Astrocyte (in vitro differentiated cells and primary cell): ENCODE results near the gene ATP8B4. TPM values are rescaled to one million over a fixed set of nuclear protein-coding genes. Genes with fewer than 3 reads are reported as not detected.

Source experiments
- DNase-seq: peaks from one replicate; pipeline ENCODE4 v3.0.0-alpha.2; 2010; ENCODE audit warnings: low read depth
- FAIRE-seq: peaks from 2 replicates; lab custom pipeline; 2011; peaks lifted over from hg19 to GRCh38; lab: Jason Lieb, UNC
- H2AFZ ChIP-seq: 2 replicates; pipeline ENCODE4 v1.6.0; 2012; ENCODE audit warnings: low read depth, low read length, inconsistent platforms
- H3K27ac ChIP-seq: 2 replicates; pipeline ENCODE4 v1.5.1; 2011; ENCODE audit warnings: low read depth, low read length, inconsistent platforms
- H3K27me3 ChIP-seq: 2 replicates; pipeline ENCODE4 v1.6.0; 2011; ENCODE audit warnings: low read length, inconsistent platforms; ENCODE audit not compliant: insufficient read depth
- H3K36me3 ChIP-seq: 2 replicates; pipeline ENCODE4 v1.5.1; 2011; ENCODE audit warnings: low read length, inconsistent platforms; ENCODE audit not compliant: insufficient read depth
- H3K4me1 ChIP-seq: 2 replicates; pipeline ENCODE4 v1.5.1; 2011; ENCODE audit warnings: low read length, inconsistent platforms; ENCODE audit not compliant: insufficient read depth
- H3K4me2 ChIP-seq: 2 replicates; pipeline ENCODE4 v1.6.0; 2012; ENCODE audit warnings: low read length, inconsistent platforms
- H3K4me3 ChIP-seq: 2 replicates; pipeline ENCODE4 v1.5.1; 2011; ENCODE audit warnings: low read depth, mild to moderate bottlenecking, low read length, inconsistent platforms; ENCODE audit not compliant: insufficient read depth
- H3K79me2 ChIP-seq: 2 replicates; pipeline ENCODE4 v1.6.0; 2012; ENCODE audit warnings: mild to moderate bottlenecking, low read length, inconsistent platforms; ENCODE audit not compliant: insufficient read depth
- H3K9ac ChIP-seq: 2 replicates; pipeline ENCODE4 v1.6.0; 2012; ENCODE audit warnings: mild to moderate bottlenecking, low read length, inconsistent platforms
- H3K9me3 ChIP-seq: 2 replicates; pipeline ENCODE4 v1.5.1; 2012; ENCODE audit warnings: low read depth, mild to moderate bottlenecking, low read length, inconsistent platforms; ENCODE audit not compliant: insufficient read depth
- H4K20me1 ChIP-seq: 2 replicates; pipeline ENCODE4 v1.6.0; 2012; ENCODE audit warnings: low read length, inconsistent platforms; ENCODE audit not compliant: insufficient read depth
- H3K27ac Mint-ChIP-seq: one replicate; pipeline ENCODE4 v1.8.0; 2021; ENCODE audit warnings: mild to moderate bottlenecking, mixed read lengths; ENCODE audit not compliant: unreplicated experiment
- H3K27me3 Mint-ChIP-seq: one replicate; pipeline ENCODE4 v1.8.0; 2021; ENCODE audit warnings: low read depth, mixed read lengths; ENCODE audit not compliant: unreplicated experiment
- H3K36me3 Mint-ChIP-seq: one replicate; pipeline ENCODE4 v1.8.0; 2021; ENCODE audit warnings: low read depth, mixed read lengths; ENCODE audit not compliant: unreplicated experiment
- H3K4me1 Mint-ChIP-seq: one replicate; pipeline ENCODE4 v1.8.0; 2021; ENCODE audit warnings: low read depth, mixed read lengths; ENCODE audit not compliant: unreplicated experiment
- H3K4me3 Mint-ChIP-seq: one replicate; pipeline ENCODE4 v1.8.0; 2021; ENCODE audit warnings: mild to moderate bottlenecking, moderate library complexity, mixed read lengths; ENCODE audit not compliant: unreplicated experiment
- H3K9me3 Mint-ChIP-seq: one replicate; pipeline ENCODE4 v1.8.0; 2021; ENCODE audit warnings: mild to moderate bottlenecking, mixed read lengths; ENCODE audit not compliant: unreplicated experiment
- CTCF ChIP-seq: IDR thresholded peaks from 2 replicates; pipeline ENCODE4 v1.5.1; 2011; ENCODE audit warnings: low read depth, mild to moderate bottlenecking, inconsistent platforms, low read length, moderate library complexity; ENCODE audit not compliant: insufficient read depth
- EZH2 ChIP-seq: IDR thresholded peaks from 2 replicates; pipeline ENCODE4 v1.6.1; 2012; ENCODE audit warnings: mild to moderate bottlenecking, low read length, inconsistent platforms; ENCODE audit not compliant: insufficient read depth
- total RNA-seq: library from RNA; stranded (reverse); gene quantifications from 2 replicates; pipeline ENCODE4 v1.2.1, GENCODE V29; 2021

ATP8B4 gene
- total RNA-seq, 1 donor from 2014 or later = 0.23 TPM

GRCh38 chr15:49868348-49868747 is 250.7 kb downstream of the ATP8B4 start:
- Mint-ChIP-seq H3K9me3 (no peaks in the 10 kb centered on the region), H3K27me3 (no peaks in the 10 kb centered on the region), H3K36me3 (no peaks in the 10 kb centered on the region), H3K4me1 (peaks cover 6% of the 10 kb centered on the region), H3K4me3 (no peak overlapping the region), H3K27ac (no peak overlapping the region)
- Histone ChIP-seq H3K4me3 (no peak overlapping the region), H3K79me2 (no peaks in the 10 kb centered on the region), H3K9ac (no peak overlapping the region), H3K27ac (no peak overlapping the region), H3K4me1 (no peaks in the 10 kb centered on the region), H3K9me3 (peaks cover 2% of the 10 kb centered on the region), H4K20me1 (no peaks in the 10 kb centered on the region), H3K27me3 (no peaks in the 10 kb centered on the region), H2AFZ (no peak overlapping the region), H3K36me3 (no peaks in the 10 kb centered on the region), H3K4me2 (no peak overlapping the region)
- FAIRE-seq (no peak), DNase-seq (no peak)
- no peak for TF ChIP-seq CTCF
- no peak for TF ChIP-seq EZH2

- H4K20me1 ChIP-seq = no peaks in the 10 kb centered on the region
- no peaks in the 10 kb centered on the region for H3K79me2 ChIP-seq
- peaks cover 2% of the 10 kb centered on the region for H3K9me3 ChIP-seq
- no peak overlapping the region for H3K27ac ChIP-seq
- FAIRE-seq = no peak
- no peaks in the 10 kb centered on the region for H3K36me3 ChIP-seq
- Mint-ChIP-seq H3K27me3 (no peaks in the 10 kb centered on the region), H3K9me3 (peaks cover 3% of the 10 kb centered on the region), H3K4me3 (no peak overlapping the region), H3K36me3 (no peaks in the 10 kb centered on the region), H3K27ac (no peak overlapping the region), H3K4me1 (peaks cover 2% of the 10 kb centered on the region)
- no peak overlapping the region for H2AFZ ChIP-seq
- H3K4me1 ChIP-seq = no peaks in the 10 kb centered on the region
- no peak for DNase-seq
- no peak overlapping the region for H3K4me3 ChIP-seq
- H3K9ac ChIP-seq = no peak overlapping the region
- no peak overlapping the region for H3K4me2 ChIP-seq
- no peaks in the 10 kb centered on the region for H3K27me3 ChIP-seq
- no peak for TF ChIP-seq EZH2
- TF ChIP-seq CTCF = no peak
Measured at GRCh38 chr15:49865925-49866757, 252.9 kb downstream of the ATP8B4 start.

- H3K27ac Mint-ChIP-seq = no peak overlapping the region
- H3K4me1 Mint-ChIP-seq = peaks cover 2% of the 10 kb centered on the region
- H3K9me3 Mint-ChIP-seq = peaks cover 3% of the 10 kb centered on the region
- H3K4me3 Mint-ChIP-seq = no peak overlapping the region
- no peak overlapping the region for H3K4me3 ChIP-seq
- FAIRE-seq (no peak), DNase-seq (no peak)
- H3K27ac ChIP-seq = no peak overlapping the region
- TF ChIP-seq EZH2 = no peak
- no peak for TF ChIP-seq CTCF
- no peaks in the 10 kb centered on the region for H3K36me3 Mint-ChIP-seq
- no peak overlapping the region for H2AFZ ChIP-seq
- no peaks in the 10 kb centered on the region for H3K36me3 ChIP-seq
- no peaks in the 10 kb centered on the region for H3K27me3 Mint-ChIP-seq
- H4K20me1 ChIP-seq = no peaks in the 10 kb centered on the region
- H3K27me3 ChIP-seq = no peaks in the 10 kb centered on the region
- no peak overlapping the region for H3K4me2 ChIP-seq
- H3K9me3 ChIP-seq = peaks cover 2% of the 10 kb centered on the region
- H3K9ac ChIP-seq = no peak overlapping the region
- peaks cover 4% of the 10 kb centered on the region for H3K4me1 ChIP-seq
- no peaks in the 10 kb centered on the region for H3K79me2 ChIP-seq
Measured at GRCh38 chr15:49864251-49864650, 254.8 kb downstream of the ATP8B4 start.
